Stimulated activated CD8-positive, alpha-beta memory T cell treated with anti-CD3 and anti-CD28 coated beads, Interleukin-12 subunit alpha, Interleukin-12 subunit beta, amount 100 ng/mL, for 4 hours (primary cell): ENCODE results near the gene HMGCLL1.

ENCODE experiments used
- DNase-seq: peaks from one replicate; pipeline ENCODE4 v3.0.0-alpha.2; 2020; ENCODE audit warnings: low read depth

Gene HMGCLL1

DNA sequence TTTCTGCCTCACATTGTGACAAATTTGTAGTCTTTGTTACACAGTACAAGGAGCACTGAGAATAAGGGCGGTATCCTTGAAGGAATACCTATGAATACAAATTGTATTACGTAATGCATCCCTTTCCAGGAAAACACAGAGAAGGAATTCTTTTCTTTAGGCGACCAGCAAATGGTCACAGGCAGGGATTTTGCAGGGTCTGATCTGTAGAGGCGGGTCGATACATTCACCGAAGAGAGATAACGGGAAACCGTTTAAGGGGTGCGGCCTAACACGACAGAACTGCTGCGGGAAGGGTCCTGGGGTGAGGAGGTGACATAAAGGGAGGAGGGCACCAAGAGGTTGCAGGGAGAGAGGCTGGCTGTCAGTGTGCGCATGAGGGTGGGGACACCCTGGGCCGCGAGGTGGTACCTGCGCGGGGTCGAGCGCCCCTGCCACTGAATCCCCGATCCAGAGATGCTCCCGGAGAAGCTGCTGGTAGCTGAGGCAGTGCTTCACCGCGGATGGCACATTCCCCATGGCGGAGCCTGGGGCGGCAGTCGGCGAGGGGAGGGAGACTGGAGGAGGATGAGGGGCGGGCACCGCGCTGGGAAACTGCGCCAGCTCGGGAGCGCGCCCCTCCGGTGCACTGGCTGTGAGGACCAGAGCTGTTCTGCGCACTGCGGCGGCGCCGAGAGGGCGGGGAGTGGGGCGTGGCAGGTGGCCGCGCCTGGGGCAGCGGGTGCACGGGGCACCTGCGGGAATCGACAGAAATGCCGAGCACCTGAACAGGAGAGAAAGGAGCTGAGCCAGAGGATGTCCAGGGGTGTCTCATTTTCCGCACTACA, at the start of gene HMGCLL1:
Gene HMGCLL1 (minus strand): TSS at position 656 of the 827 bp plus-strand sequence. CDS start 137 bp downstream, at position 519.
- DNase-seq, result no peak

GRCh38 chr6:55621993-55622392, 43.0 kb upstream of the HMGCLL1 start:
- DNase-seq, result no peak

- no peak for DNase-seq
Measured at GRCh38 chr6:55621244-55621643, 42.3 kb upstream of the HMGCLL1 start.

DNA sequence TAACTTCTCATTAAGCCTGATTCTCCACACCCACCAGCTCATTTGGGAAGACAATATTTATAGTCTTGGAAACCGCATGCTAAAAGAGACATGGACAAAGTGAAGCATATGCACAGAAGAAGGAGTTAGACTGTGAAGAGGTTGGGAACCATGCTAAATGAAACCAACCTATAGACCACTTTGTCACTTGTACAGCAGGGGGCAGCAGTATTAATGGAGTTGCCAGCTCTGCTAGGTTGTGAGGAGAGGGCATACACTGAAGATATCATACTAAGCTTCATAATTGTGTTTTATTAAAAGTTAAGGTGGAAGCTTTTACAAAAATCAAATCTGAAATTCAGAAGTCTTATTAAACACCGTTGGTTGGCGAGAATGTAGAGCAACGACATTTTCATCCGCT, 38.3 kb upstream of the HMGCLL1 start:
- DNase-seq, result no peak

DNA sequence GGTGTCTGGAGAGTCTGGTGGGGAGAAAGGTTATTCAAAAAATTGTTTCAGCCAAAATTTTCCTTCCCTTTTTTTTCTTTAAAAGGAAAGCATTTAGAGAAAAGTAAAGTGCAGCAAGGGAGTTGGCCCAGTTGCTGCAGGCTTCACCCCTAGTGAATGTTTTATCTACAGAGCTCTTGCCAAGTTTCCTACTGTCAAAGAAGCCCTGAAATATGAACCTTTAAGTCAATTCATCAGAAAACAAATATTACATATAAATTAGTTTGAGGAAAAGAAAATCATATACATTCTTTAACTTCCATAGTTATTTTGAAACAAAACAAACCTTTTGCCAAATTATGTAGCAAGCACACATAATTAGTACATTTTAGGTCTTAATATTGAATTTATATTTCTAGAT, 25.0 kb upstream of the HMGCLL1 start:
- no peak for DNase-seq

DNA sequence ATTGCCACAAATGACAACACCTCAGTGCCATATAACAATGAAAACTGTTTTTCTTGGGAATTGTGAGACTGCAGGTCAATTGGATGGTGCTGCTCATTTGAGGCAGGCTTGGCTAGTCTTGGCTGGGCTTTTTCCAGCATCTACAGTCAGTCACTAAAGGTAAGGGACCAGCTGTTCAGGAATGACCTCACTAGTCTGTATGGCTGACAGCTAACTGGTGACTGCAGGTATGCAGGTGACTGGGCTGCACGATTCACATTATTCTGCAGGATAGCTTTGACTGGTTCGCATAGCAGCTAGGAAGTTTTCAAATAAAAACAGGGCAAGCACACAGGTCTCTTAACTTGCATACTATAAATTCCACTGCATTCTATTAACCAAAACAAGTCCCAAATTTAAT, 22.1 kb upstream of the HMGCLL1 start:
- DNase-seq, result no peak

- DNase-seq, result no peak
Measured at GRCh38 chr6:55594442-55594841, 15.4 kb upstream of the HMGCLL1 start.

- DNase-seq, result no peak
Measured at GRCh38 chr6:55584654-55585354, 5.8 kb upstream of the HMGCLL1 start.

DNA sequence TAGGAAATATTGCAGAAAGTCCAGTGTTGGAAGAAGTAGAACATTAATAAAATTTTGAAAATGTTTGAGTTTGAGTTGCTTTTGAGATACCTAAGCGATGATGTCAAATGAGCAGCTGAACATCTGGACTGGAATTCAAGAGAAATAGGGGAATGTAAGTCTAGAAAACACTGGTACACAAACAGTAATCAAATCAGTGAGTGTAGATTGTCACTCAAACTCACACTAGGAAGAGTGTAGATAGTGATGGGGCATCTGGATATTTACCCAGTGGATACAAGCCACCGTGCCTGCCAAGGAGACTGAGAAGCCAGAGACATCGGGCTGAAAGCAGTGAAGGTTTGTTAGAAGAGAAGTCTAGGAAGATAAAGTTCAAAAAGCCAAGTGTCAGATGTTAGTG, 2.2 kb downstream of the HMGCLL1 start:
- no peak for DNase-seq

GRCh38 chr6:55574556-55574955, 4.4 kb downstream of the HMGCLL1 start:
- DNase-seq, result no peak

DNA sequence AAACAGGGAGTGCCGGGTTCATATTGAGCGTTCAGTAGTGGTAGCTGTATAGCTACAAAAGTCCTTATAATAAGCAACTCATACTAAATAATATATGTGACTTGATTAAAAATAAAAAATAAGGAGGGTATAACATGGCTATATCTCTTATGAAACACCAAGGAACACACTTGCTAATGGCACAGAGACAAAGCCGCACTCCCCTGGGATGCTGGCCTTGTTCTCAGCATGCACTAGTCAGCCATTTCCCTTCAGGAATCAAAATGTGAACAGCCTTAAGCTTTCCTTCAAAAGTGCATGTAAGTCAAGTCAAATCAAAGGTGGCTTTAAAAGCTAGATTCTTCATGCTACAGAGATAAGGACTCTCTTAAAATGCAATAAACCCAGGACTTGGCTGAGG, 9.4 kb downstream of the HMGCLL1 start:
- DNase-seq, result no peak

DNA sequence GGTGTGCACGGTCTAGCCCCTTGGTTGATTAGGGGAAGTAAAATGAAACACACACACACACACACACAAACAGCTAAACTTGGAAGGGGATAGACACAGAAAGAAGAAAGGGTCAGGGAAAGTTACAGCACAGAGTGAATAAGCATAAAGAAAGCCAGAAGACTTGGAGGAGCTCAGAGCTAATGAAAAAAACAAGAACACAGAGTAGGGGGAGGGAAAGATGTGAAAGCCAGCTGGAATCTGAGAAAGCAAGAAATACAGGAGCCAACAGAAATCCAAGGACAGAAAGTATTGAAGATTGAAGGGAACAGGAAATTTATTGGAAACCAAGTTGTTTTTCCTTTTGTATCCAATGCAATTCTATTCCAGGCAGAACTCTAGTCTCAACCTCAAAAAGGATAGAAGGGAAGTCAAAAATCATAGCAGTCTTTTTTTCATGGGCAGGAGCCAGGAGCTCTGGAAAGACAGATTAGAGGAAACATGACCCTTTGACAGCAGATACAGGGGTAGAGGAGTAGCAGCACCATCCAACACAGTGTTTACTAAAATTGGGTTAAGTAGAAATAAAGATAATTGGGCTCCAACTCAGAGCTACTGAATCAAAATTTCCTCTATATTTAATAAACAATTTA, 10.1 kb downstream of the HMGCLL1 start:
- no peak for DNase-seq

GRCh38 chr6:55567558-55567957, 11.4 kb downstream of the HMGCLL1 start:
- no peak for DNase-seq

GRCh38 chr6:55566036-55566710, 12.8 kb downstream of the HMGCLL1 start:
- no peak for DNase-seq

DNA sequence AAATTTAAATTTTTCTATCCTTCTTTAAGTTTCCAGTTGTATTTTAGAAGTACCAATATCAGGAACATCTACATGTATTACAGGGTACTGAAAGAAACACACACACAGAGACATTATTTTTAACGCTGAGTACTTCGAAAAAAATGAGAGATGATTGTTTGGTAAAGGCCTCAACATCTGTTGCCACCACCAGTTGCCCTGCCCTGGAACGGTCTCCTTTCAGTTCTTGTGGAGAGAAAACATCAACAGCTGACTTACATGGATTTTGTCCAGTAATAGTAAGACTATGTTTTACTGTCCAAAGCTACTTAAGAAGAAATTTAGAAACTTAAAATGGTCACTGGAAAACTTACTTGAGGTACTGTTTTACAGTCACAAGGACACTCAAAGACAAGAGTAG, 16.7 kb downstream of the HMGCLL1 start:
- no peak for DNase-seq

- DNase-seq, result no peak
Measured at GRCh38 chr6:55560290-55560885, 18.6 kb downstream of the HMGCLL1 start.

- no peak for DNase-seq
Measured at GRCh38 chr6:55557146-55557545, 21.8 kb downstream of the HMGCLL1 start.

DNA sequence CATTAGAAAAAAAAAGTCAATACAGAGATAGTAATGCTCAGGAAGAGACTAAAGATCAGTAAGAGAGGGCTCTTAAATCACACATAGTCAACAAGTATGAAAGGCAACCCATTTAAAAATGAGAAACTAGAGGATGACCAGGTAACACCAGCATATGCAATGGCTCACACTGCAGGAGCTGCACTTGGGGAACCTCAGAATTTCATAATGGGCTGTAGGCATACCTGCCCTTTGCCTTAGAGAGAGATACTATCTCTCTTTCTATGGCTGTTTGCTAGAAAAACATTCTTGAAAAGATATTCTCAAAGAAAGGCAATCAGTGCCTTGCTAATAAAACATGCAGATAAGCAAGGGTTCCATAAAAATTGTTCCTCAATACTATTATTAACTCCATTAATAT, 33.2 kb downstream of the HMGCLL1 start:
- DNase-seq, result no peak

- no peak for DNase-seq
Measured at GRCh38 chr6:55543633-55544309, 35.2 kb downstream of the HMGCLL1 start.

DNA sequence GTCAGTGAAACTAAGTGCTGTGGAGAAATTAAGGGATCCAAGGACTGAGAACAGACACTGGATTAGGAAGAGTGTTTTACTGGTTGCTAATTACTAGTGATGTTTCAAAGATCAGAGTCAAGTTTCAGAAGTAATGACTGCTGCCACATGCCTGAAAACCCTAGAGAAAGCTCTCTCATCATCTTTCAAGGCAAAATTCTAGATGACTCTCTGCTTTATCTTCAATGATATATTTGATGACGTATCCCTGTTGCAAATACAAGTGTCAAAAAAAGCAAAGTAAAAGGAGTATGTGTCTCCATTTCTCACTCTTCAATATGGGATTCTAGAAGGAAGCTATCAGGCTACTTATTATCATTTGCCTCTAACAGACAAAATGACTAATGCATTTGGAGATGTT, 38.0 kb downstream of the HMGCLL1 start:
- no peak for DNase-seq

GRCh38 chr6:55536391-55536956, 42.5 kb downstream of the HMGCLL1 start:
- DNase-seq, result no peak
